ENCODE measurements around the gene S100A6.

S100A6 gene

DNA sequence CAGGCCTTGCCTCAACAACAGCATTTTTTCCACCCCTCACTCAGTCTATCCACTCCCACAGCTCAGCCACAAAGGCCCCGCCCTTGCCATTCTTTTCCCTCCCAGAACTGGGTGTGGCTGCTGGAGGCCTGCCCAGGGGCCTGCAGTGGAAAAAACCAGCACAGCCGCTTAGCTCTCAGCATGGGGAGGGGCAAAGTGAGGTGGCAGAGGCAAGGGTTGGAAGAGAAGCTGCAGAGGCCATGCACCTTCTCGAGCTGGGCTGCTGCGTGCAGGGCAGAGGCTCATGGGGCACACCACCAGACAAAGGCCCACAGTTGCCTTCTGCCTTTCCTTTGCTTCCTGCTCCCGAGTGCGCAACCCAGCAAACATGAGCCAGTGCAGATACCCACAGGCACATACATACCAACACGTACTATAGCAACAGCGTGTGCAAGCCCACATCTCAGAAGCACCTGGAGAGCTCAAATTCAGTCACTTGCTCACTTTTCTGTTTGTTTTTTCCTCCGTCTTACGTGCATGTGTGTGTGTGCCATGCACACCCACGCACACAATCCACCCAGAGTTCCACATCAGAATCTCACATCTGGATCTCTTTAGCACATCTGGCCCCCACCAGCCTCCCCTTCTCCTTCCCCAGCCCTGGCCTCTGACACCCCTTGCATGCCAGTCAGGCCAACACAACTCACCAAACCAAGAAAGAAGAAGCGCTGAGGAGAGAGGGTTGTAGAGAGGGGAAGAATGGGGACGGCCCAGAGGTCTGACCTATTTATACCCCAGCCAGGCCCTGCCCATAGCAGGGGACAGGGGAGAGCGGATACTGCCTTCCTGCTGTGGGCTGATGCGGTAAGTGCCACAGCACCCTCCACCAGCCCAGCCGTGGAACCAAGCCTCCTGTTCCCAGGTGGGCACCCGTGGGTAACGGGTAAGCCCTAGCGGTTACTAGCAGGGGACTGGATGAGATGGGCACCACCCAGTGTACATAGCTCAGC is 9.6 kb upstream of the S100A6 start, which contains the start of gene S100A4:
Gene S100A4, minus strand, starts transcription at position 740 of the 989 bp plus-strand sequence. CDS start 1,012 bp downstream, outside the sequence.
- DNase-seq (ENCODE audit: low read depth), result peak; percentile 70

DNA sequence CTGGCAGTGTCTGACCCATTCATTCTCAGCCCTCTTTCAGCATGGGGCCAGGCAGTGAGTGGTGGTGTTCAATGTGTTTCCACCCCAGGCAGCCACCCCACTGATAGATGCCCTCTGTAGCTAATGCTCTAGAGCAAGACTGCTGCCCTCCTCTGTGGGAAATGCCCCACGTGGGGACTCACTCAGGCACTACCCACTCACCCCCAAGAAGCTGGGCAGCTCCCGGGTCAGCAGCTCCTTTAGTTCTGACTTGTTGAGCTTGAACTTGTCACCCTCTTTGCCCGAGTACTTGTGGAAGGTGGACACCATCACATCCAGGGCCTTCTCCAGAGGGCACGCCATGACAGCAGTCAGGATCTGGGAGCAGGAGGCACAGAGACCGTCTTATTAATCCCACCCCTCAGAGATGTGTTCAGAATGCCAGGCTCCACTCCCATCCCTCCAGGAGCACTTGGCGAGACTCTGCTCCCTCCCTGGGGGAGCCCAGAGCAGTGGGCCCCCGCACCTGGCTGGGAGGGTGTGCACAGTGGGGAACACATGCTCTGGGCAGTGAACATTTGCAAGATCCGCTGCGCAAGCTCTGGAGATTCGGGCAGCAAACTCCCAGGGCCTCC is 8.8 kb upstream of the S100A6 start:
- no peak for DNase-seq (ENCODE audit: low read depth)

DNA sequence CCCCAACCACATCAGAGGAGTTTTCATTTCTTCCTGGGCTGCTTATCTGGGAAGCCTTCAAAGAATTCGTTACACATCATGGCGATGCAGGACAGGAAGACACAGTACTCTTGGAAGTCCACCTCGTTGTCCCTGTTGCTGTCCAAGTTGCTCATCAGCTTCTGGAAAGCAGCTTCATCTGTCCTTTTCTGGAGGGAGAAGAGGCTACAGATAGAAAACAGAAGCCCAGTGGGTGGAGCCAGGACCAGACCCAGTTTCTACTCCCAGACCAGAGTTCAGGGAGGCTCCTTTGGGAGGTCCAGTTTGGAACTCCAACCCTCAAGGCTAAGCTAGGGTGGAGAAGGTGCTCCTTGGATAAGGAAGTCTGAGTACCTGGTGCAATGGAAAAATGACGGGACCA is 7.9 kb upstream of the S100A6 start:
- DNase-seq (ENCODE audit: low read depth), result no peak

DNA sequence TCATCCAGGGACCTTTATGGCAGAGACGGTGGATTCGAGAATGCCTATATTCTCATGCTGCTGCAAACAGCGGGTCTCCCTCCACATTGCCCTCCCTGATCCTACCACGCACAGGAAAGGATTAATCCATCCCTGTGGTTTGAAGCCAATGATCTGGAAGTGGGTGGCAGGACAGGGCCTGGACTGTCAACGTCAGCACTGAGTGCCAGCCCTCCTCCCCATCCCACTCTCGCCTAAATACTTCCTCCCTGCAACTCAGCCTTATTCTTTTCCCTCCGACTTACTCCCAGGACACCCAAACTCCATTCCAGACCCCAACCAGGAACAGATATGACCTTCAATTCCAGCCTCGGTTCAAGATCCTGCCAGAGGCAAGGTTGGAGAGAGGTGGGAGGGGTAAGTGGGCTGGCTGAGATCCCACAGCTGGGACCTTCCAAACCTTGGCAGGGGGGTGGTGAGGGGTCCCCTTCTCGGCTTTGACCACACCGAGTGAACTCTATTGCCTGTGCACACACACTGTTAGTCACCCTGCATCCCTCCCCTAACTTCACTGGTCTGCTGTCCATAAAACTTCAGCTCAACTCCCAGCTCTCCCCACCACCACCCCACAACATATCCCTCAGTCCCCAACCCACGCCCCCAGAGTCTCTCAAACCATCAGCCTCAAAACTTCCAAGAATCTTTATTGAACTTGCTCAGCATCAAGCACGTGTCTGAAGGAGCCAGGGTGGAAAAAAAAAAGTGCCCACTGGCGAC is 7.3 kb upstream of the S100A6 start:
- DNase-seq (ENCODE audit: low read depth), result no peak

DNA sequence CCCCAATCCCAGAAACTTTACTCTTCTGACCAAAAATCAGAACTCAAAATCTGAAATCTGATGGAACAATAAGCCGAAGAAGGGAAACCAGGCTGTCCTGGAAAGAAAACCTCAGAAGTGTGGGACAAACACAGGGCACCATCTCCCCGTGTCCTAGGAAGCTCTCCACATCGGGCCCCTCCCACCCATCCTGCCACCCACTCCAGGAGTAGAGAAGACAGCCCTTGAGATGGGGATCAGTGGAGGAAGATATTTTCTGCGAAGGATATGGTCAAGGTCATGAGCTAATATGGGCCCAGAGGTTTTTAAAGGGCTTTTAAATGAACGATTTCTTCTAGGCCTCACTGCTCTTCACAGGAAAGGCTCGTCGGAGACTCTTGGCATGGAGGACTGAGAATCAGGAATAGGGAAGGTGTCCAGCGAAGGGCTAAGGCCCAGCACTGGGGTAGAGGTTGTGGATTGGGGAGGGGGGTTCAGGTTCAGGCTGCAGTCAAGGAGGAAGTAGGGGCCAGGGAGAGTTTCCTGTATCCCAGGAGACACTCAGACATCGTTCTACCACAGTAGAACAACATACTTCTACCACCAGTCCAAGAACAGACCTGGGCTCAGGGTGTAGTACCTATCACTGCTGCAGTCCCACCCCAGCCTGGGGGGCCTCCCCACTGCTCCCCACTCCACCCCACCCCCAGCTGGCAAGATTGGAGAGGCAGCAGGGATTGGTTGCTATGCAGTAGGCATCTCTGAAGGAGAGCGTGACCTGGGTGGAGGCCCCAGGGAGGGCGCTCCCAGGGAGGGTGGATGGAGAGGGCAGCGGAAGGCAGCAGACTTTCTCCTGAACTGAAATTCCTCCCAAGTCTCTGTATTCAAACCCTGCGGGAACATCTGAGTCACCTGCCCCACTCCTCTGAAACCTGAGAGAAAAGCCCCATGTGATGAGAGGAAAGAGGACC is 6.1 kb upstream of the S100A6 start:
- DNase-seq (ENCODE audit: low read depth), result no peak

DNA sequence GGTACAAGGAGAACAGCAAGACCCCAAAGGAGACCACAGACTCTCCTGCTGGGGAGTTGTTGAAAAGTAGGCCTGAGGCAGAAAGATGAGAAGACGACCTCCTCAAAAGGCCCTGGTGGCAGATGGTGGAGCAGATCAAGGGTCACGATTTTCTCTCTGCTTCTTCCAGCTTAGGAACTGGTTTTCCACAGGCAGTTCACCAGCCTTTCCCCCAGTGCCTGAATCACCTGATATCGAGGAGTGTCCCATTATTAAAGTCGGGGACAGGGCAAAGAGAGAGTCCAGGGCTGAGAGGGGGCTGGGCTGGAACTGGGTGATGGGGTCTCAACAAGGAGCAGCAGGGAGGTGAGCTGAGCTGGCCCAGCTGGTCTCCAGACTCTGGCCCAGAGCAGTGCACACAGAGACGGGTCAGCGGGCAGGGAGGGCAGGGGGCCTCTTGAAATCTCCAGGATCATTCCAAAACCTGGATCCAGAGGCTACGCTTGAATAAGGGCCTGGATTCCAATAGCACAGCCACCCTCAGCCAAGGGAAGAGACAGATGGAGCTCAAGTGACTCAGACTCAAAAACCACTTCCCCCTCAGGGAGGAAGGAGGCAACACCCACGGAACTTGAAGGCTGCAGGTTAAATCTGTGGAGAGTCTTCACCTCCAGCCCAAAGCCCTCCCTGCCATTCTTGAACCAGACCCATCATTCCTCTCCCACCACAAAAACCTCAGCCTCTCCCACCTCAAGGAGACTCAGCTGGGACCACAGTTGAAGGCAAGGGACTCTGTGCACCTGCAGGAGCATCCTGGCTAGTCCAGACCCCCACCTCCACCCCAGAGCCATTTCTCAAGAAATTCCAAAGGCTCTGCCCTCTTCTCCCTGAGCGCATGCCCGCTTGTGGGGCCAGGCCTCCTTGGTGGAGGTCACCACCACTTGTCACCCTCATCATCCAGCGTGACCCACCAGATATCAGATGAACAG is 4.9 kb upstream of the S100A6 start, which contains the start of gene S100A5:
Gene S100A5, minus strand, starts transcription at position 541 of the 968 bp plus-strand sequence. CDS start 743 bp downstream, outside the sequence.
- peak; percentile 13 for DNase-seq (ENCODE audit: low read depth)

DNA sequence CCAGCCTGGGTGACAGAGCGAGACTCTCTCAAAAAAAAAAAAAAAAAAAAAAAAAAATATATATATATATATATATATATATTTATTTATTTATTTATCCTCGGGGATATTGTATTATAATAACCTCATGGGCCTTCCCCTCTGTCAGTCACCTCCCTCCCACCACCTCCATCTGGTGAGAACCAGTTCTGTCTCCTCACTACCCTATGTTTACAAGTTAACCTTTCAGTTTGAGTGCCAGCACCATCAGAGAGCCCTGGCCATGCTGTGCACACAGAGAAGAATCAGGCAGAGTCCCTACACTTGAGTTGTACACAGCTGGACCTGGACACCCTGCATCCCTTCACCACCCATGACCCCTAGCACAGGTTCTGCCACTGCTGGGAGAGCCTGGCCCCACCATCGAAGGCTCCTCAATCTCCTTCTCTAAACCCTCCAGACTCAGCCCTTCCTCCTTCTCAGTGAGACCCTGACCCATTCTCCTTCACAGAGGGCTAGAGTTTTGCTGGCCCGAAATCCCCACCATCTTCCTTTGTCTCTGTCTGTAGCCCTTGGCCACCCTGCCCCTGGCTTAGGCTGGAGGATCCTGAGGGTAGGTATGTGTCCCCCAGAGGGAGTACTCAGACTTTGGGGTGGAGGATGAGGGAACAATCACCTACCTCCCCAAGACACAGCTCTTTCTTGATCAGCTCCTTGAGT is 3.8 kb upstream of the S100A6 start:
- DNase-seq (ENCODE audit: low read depth), result no peak

DNA sequence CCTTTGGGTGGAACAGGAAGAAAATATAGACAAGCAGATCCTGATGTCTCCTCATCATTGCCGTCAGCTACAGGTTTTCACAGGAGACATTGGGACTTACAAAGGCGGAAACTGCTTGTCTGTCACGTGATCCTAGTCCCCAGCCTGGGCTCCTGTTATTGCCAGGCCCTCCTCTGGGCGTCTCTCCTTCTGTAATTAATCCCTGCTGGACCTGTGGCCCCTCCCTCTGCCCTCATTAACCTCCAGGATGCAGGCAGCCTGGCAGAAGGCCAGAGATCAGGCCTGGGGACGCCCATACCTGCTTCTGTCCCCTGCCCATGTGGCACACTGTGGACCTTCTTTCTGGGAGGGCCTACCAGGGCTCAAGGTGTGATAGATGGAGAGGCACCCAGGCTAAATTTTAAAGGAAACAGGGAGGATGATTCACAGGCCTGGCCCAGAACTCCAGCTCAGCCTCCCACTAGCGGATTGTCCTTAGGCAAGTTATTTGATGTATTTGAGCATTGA is 2.6 kb upstream of the S100A6 start:
- no peak for DNase-seq (ENCODE audit: low read depth)

DNA sequence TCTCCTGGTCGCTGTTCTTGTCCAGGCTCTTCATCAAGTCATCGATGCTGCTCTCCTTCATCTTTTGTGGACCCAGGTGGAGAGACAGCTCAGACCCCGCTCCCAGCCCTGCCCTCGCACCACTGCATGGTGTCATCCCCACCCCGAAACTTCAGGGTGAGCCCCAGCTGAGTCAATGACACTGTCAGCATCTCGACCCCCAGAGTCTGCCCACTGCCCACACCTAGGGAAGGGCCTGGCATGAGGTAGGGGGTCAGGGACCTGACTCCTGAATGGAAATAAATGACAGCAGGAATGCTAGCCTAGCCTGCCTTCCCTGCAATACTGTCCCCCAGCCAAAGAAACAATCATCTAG is 1.6 kb upstream of the S100A6 start:
- no peak for DNase-seq (ENCODE audit: low read depth)

DNA sequence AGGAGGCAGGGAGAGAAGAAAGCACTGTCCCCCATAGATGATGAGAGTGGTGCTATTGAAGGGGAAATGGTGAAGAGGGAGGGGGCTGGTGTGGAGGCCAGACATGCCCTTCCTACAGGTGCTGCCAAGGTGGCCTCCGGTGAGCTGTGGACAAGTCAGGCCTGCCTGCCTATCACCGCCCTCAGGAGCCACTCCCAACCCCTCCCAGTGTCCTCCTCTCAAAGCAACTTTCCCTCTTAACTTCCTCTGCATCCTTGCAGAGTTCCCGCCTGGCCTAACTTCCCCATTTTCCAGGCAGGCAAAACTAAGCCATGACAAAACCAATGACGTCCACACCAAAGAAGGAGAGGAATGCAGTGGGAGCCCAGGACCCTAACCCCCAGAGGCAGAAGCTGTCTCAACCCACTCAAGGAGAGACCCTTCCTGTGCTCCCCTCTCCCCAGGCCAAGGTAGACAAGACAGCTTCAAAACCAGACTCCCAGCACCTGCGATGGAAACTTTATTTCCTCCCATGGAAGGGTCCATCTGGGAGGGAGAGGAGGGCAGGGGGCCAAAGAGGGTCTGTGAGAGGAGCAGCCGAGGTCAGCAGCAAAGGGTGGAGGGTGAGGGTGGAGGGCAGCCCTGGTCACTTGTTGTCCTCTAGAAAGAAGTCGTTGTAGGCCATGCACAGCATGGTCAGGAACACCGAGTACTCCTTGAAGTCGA is 1.0 kb upstream of the S100A6 start:
- DNase-seq (ENCODE audit: low read depth), result no peak

DNA sequence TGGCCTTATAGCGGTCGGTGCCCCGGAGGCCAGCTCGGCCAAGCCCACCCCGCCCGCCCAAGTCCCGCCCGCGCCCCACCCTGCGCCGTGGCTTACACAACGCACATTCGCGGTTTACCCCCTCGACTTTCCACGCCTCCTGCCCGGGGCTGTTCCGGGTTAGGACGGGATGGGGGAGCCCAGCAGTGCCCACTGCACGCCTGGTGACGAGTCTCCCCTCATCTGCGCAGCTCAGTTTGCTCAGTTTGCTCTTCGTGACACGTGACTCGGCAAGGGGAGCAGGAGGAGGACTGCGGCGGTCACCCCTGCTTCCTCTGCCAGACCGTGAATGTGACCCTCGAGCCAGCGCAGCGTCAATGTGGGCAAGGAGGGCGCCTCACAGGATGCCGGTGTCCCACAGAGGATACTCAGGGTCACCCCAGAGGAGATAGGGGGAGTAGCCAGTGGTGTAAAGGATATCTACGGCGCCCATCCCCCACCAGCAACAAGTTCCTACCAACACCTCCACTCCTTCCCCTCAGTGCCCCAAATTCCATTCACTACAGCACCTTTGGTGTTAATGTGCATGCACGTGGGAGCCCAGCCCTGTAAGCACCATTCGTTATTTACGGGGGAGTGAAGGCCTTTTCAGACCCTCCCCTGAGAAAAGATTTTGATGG is 350 bp upstream of the S100A6 start:
- DNase-seq (ENCODE audit: low read depth), result peak; percentile 74

DNA sequence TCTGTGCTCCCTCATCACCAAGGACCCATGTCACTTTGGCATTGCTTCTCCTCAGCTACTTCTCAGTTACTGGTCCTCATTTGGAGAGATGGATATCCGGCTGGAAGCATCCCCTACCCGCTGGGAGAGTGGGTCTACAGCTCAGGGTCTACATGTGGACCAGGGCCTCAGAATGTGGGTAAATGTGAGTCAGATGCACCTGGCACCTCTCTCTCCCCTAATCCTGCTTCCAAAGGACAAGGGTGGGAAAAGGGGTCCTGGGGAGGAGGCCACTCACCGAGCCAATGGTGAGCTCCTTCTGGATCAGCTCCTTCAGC is 908 bp downstream of the S100A6 start:
- DNase-seq (ENCODE audit: low read depth), result no peak

DNA sequence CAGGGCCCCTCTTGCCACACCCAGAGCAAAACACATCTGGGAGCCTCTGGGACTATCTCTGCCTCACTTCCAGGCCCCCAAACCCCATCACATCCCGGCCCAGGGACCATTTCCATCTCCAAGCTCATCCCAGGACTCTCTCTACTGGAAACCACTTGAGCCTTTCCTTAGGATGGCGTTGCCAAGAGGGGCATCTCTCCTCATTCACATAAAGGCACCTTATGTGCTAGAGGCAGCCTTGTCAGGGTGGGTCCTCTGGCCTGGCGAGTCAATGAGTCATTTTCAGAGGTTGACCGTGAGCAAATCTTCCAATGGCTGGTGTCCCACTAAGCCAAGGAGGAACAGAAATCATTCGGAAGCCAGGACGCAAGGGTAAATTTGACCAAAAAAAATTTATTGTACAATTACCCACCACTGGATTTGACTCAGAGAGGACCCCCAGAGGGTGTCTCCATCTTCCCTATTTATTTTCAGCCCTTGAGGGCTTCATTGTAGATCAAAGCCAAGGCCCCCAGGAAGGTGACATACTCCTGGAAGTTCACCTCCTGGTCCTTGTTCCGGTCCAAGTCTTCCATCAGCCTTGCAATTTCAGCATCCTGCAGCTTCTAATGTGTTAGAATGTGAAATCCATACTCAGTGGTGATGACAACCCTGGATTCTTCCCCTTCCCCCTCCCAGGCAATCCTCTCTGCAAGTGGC is 1.4 kb downstream of the S100A6 start:
- no peak for DNase-seq (ENCODE audit: low read depth)

DNA sequence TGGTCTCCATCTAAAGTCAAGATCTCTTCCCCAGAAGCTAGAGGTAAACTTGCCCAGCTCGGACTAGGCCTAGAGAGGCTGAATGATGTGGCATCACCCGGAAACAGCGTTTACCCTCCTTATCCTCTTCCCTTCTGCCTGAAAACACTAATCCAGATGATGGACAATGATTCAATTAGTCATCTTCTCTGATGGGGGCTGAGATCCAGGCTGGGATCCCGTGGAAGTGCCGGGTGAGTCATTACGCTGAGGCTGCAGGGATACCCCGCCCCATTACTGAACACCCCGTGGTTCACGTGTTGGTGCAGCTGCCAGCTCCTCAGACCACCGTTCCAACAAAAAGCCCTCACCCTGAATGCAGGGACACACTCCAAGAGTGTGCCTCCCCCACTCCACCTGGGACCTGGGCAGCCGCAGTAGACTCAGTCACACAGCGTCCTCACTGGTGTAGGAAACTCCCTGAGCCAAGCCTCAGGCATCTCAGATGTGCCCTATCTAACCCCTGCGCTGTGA is 2.0 kb downstream of the S100A6 start:
- no peak for DNase-seq (ENCODE audit: low read depth)

DNA sequence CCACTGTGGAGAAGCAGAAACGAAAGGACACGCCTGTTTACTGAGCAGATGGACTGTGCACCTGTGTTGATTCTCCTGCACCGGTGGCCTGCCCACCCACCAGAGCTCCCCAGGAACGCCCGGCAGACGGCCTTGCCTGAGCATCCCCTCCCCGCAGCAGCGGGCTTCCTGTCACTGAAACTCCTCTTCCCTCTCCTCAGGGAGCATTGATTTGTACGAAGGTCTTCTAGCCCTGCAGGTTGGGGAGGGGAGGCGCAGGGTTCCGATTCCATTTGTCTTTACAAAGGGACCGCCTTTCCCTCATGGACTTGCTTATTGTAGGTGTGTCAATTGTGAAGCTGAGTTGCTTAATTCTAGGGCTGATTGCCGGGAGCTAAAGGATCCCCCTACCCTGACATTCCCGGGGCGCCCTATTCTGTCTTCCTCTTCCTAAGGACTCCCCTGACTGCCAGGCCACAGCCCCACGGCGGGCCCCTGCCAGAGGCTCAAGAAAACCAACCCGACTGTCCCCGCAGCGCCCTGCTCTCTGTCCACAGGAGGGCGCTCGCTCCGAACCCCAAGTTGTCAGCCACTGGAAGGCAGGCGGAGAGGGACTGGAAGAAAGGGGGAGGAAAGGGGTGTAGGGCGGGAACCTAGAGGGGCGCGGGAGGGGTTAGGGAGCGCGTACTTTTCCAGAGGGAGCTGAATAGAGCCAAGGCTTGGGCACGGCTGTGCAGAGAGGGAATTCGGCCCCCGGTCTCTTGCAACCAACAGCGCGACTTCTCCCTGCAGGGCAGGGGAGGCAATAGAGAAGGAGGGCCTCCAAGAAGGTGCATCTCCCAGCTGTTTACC is 2.8 kb downstream of the S100A6 start:
- DNase-seq (ENCODE audit: low read depth), result peak; percentile 66

DNA sequence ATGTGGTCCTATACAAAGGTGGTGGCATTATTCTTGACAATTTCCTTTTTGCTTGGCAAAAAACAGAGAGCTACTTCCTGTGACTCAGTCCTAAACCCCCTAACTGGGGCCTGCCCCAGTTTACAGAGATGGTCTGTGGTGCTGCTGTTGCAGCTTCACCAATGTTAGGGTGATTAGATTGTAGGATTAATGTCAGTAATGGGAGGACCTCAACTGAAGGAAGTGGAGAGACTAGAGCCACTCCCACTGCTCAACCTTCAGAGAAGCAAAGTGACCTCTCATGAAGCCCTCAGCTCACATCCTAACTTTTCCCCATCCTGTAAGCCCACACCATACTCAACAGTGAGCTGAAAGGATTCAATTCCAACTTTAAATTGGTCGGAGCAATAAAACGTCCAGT is 3.6 kb downstream of the S100A6 start:
- DNase-seq (ENCODE audit: low read depth), result no peak
